ENCODE measurements around the gene HAP1. TPM values are rescaled to one million over a fixed set of nuclear protein-coding genes. Genes with fewer than 3 reads are reported as not detected.

The HAP1 gene
- total and polyA plus RNA-seq, 8 donors: 0.13 to 4.2 (median 1.3) TPM

DNA sequence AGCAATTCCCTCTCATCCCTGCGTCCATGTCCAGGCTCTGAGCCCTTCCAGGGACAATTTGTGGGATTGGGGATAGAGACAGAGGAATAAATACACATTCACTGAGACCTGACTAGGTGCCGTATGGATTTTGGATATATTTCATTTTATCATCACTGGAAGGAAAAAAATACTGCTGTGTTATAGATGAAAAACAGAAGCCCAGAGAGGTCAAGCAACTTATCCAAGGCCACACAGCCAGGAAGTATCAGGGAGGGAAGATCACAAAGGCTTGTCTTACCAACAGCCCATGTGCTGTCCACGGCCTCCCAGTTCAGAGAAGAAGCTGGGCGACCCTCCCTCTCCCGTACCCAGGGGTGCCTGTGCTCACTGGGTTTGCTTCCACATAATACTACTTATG, 6.1 kb upstream of the HAP1 start:
- H3K27me3 ChIP-seq: peaks cover 0 to 7% (median 2%) of the 10 kb centered on the region in 4 donors
- DNase-seq: no peak
- FAIRE-seq: no peak
- WGBS, 2 donors: 92 to 94% methylated on average over 5 of the region's 5 CpGs
- H3K4me3 ChIP-seq: no peak overlapping the region
- H3K9me3 ChIP-seq: no peaks in the 10 kb centered on the region
- H3K36me3 ChIP-seq: no peaks in the 10 kb centered on the region
- peaks cover 6 to 8% (median 7%) of the 10 kb centered on the region in 3 donors for H3K4me1 ChIP-seq
- peak overlapping the region in 2 of 4 donors; percentile 54 to 60 for H3K27ac ChIP-seq
- TF ChIP-seq, protein P1, sequence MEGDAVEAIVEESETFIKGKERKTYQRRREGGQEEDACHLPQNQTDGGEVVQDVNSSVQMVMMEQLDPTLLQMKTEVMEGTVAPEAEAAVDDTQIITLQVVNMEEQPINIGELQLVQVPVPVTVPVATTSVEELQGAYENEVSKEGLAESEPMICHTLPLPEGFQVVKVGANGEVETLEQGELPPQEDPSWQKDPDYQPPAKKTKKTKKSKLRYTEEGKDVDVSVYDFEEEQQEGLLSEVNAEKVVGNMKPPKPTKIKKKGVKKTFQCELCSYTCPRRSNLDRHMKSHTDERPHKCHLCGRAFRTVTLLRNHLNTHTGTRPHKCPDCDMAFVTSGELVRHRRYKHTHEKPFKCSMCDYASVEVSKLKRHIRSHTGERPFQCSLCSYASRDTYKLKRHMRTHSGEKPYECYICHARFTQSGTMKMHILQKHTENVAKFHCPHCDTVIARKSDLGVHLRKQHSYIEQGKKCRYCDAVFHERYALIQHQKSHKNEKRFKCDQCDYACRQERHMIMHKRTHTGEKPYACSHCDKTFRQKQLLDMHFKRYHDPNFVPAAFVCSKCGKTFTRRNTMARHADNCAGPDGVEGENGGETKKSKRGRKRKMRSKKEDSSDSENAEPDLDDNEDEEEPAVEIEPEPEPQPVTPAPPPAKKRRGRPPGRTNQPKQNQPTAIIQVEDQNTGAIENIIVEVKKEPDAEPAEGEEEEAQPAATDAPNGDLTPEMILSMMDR (IDR thresholded peaks at IDR 0.05): no peak
- no peak for ATAC-seq
- intact Hi-C loops (cut with DNase I): loop anchor here in 1 of 3 donors (5.0 kb wide), 1 partner anchor 62 kb away; no protein-coding TSS in a partner anchor

DNA sequence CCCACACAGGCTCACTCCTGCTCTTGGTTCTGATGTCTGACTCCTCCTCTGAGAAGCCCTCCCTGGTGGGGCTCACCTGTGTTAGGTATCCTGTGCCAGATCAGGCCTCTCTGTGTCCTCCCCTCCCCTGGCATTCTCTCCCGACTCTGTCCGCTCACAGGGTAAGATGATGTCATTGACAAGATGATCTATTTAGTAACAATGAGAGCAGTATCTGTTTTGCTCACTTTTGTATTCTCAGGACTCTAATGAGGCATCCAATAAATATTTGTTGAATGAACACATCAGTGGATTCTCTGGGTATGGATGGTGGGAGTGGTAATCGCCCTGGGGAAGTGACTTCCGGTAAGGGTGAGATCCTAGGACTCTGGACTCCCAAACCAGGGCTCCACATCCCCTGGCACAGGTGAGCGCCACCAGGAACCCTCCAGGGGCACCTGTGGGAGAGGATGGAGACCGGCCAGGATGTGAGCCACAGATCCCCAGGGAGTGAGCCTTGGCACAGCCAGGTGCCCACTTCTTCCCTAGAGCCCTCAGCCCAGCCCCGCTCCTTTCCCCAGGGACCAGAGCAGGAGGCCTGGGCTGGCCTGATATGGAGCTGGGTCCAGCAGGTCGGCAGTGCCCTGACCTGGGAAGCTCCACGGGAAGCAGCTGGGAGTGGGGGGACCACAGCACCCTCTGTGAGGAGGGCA, 5.4 kb upstream of the HAP1 start:
- peaks cover 0 to 12% (median 3%) of the 10 kb centered on the region in 4 donors for H3K27me3 ChIP-seq
- H3K9me3 ChIP-seq: no peaks in the 10 kb centered on the region
- ATAC-seq (peak in 3 of 4 donors; percentile 7 to 31 (median 10)), DNase-seq (peak in 1 of 6 donors; percentile 16), FAIRE-seq (no peak)
- intact Hi-C loops (cut with DNase I): loop anchor here in 2 of 3 donors (5.0 to 10.0 kb wide), 3 partner anchors 62 to 215 kb away; no protein-coding TSS in a partner anchor
- no peaks in the 10 kb centered on the region for H3K36me3 ChIP-seq
- TF ChIP-seq, protein P1 (IDR thresholded peaks at IDR 0.05): no peak
- H3K4me3 ChIP-seq: no peak overlapping the region
- 57 to 61% methylated on average over 9 of the region's 9 CpGs for WGBS, 2 donors
- peaks cover 6 to 11% (median 7%) of the 10 kb centered on the region in 3 donors for H3K4me1 ChIP-seq
- peak overlapping the region in 2 of 4 donors; percentile 54 to 60 for H3K27ac ChIP-seq

DNA sequence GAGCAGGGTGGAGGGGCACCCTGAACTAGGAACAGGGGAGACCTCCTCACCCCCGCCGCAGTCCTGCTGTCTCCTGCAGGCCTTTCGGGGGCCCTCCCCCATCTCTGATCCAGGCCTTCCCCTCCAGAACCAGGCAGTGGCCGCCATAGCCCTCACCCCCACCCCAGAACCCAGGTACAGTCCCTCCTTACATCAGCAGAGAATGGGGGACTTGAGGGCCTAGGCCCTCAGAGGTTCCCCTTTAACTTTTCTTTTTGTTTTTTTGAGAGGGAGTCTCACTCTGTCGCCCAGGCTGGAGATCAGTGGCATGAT, 4.3 kb upstream of the HAP1 start:
- TF ChIP-seq, protein P1 (IDR thresholded peaks at IDR 0.05): no peak
- no peaks in the 10 kb centered on the region for H3K9me3 ChIP-seq
- 73 to 94% methylated on average over 4 to 5 of the region's 5 CpGs for WGBS, 2 donors
- no peaks in the 10 kb centered on the region for H3K36me3 ChIP-seq
- H3K27me3 ChIP-seq: peaks cover 0 to 16% (median 3%) of the 10 kb centered on the region in 4 donors
- DNase-seq (no peak), FAIRE-seq (no peak), ATAC-seq (no peak)
- intact Hi-C loops (cut with DNase I): loop anchor here in 2 of 3 donors (10.0 kb wide), 2 partner anchors 66 to 216 kb away; no protein-coding TSS in a partner anchor
- H3K4me1 ChIP-seq: peaks cover 7 to 13% (median 11%) of the 10 kb centered on the region in 3 donors
- H3K27ac ChIP-seq: peak overlapping the region in 3 of 4 donors; percentile 4 to 60 (median 54)
- no peak overlapping the region for H3K4me3 ChIP-seq

DNA sequence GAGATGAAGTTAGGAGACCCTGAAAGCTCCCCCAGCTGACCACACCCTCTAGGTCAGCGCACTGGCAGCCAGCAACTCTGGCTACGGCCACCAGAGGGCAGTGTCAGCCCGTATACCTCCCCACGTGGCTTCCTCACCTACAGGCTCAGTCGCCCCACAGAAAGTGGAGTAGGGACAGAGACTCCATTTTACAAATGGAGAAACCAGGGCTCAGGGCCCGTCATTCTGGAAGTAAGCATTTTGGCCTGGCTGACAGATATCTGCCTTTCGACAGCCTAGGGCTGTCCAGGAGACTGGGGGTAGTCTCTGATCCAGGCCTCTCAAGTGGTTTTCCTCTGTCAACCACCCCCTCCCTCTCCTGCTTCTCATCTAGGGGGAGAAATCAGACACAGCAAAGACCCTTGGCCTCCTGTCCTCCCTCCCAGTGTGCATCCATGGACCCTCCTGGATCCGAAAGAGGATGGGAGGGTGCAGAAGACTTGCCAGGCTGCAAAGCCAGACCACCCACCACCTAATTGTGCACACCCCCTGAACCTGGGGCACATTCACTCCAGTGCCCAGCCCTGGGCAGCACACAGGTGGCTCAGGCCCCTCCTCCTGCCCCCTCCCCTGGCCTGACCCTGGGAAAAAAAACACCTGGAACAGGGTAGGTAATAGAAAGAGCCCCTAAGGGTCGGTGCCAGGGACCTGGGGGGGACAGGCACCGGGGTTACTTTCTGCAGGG, 3.8 kb upstream of the HAP1 start:
- DNase-seq: peak; percentile 71 to 95 (median 88)
- WGBS, 2 donors: 13% methylated on average over 9 to 10 of the region's 10 CpGs
- peak overlapping the region in 3 of 4 donors; percentile 4 to 60 (median 54) for H3K27ac ChIP-seq

More for the DNA sequence above, 3.8 kb upstream of the HAP1 start:
- Histone ChIP-seq H3K4me1 (peaks cover 7 to 13% (median 11%) of the 10 kb centered on the region in 3 donors), H3K36me3 (no peaks in the 10 kb centered on the region), H3K9me3 (no peaks in the 10 kb centered on the region), H3K27me3 (peaks cover 0 to 19% (median 3%) of the 10 kb centered on the region in 4 donors), H3K4me3 (no peak overlapping the region)
- TF ChIP-seq, protein P1 (IDR thresholded peaks at IDR 0.05): peak; percentile 94 to 99 (median 98)
- FAIRE-seq (no peak), ATAC-seq (peak; percentile 88 to 94 (median 91))
- intact Hi-C loops (cut with DNase I): loop anchor here in 2 of 3 donors (10.0 kb wide), 2 partner anchors 67 to 217 kb away; no protein-coding TSS in a partner anchor

Data from pancreas (tissue), 10 donors.